ENCODE results near the gene FAF2.
"Not testable (repeated sequence)": the region's sequence is repeated elsewhere in the genome, so short reads cannot be mapped to it uniquely, and the experiment has no call there.

The FAF2 gene

GRCh38 chr5:176420086-176420485 is 28.1 kb upstream of the FAF2 start:
- no peak for DNase-seq

GRCh38 chr5:176420972-176421544 is 27.1 kb upstream of the FAF2 start:
- DNase-seq: no peak

- DNase-seq: no peak
Observed at GRCh38 chr5:176424181-176424580, 24.0 kb upstream of the FAF2 start.

- no peak for DNase-seq
Observed at GRCh38 chr5:176425138-176425537, 23.0 kb upstream of the FAF2 start.

DNA sequence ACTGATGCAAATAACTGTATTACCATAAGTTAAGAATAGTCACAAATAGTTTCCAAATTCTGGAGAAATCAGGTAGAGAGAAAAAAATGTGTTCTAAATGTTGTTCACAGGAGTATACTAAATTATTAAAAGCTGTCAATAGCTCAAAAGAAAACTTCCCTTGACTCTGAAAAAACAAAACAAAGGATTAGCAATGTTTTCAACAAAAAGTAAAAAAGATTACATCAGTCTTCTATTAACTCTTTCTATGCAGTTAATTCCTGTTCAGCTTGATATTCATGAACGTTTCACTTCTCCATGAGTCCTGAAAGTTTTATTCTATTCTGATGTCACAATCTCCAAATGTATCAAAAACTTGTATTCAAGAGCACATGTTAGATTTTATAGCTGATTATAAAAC is 22.4 kb upstream of the FAF2 start:
- no peak for DNase-seq

GRCh38 chr5:176426876-176427275 is 21.3 kb upstream of the FAF2 start:
- no peak for DNase-seq

GRCh38 chr5:176427971-176428370 is 20.2 kb upstream of the FAF2 start:
- DNase-seq: no peak

DNA sequence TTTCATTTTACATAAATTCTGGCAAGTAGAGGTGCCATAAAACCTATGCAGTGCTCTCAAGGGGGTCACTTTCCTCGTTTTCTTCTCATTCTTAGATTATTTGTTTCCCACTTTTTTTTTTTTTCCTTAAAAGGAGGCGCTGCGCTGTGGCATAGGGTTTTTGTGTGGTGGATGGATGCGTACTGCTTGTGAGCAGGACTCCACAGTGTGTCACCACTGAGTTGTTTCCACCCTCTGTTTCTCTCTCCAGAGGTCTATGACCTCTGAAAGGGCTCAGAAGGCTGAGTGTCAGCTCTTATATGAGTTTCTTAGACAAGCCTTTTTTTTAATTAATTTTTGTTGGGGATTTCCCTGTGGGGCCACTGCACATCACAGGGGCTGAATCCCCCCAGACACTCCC is 18.2 kb upstream of the FAF2 start:
- no peak for DNase-seq

- DNase-seq: no peak
Observed at GRCh38 chr5:176432707-176433106, 15.5 kb upstream of the FAF2 start.

DNA sequence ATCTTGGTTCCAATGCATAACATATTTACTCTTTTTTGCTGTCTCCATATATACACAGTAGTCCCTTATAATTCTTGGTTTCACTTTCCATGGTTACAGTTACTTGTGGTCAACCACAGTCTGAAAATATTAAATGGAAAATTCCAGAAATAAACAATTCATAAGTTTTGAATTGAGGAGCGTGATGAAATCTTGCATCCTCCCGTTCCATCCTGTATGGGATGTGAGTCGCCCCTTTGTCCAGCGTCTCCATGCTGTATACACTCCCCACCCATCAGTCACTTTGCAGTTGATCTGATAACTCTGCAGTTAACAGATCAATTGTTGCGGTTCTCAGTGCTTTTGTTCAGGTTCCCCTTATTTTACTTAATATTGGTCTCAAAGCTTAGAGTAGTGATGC is 11.5 kb upstream of the FAF2 start:
- no peak for DNase-seq

- DNase-seq: no peak
Observed at GRCh38 chr5:176438959-176439757, 9.0 kb upstream of the FAF2 start.

DNA sequence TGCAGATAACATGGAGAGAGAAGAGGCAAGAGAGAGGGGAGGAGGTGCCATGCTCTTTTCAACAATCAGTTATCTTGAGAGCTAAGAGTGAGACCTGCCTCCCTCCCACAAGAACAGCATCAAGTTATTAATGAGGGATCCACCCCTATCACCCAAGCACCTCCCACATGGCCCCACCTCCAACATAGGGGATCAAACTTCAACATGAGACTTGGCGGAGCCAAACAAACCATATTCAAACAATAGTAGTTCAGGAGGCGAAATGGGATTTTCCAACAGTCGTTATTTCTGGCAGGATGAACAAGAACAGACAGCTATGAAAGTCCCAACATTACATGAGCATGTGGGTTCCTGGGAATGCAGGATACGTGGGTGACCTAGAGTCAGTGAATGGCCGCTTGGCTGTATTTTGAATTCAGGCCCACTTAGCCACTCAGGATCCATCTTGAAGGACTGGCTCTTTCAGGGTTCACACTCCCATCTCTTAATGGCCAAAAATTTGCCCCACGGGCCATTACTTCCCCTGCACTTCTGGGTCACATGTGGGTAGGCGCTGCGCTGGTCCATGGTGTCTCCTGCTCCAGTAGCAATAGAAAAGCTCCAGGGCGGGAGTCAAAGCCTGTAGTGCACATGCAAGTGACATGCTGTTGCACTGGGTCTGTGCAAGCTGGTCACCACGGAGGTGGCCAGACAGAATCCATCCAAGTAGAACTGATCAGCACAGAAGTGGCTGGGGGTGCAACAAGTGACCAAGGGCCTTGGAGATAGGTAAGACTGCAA is 7.1 kb upstream of the FAF2 start:
- no peak for DNase-seq

GRCh38 chr5:176441921-176442323 is 6.3 kb upstream of the FAF2 start:
- no peak for DNase-seq

DNA sequence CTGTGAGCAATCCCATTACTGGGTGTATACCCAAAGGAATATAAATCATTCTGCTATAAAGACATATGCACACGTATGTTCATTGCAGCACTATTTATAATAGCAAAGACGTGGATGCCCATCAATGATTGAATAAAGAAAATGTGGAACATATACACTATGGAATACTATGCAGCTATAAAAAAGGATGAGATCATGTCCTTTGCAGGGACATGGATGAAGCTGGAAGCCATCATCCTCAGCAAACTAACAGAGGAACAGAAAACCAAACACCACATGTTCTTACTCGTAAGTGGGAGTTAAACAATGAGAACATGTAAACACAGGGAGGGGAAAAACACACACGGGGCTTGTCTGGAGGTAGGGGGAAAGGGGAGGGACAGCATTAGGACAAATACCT is 5.3 kb upstream of the FAF2 start:
- DNase-seq: not testable (repeated sequence)

GRCh38 chr5:176444742-176445141 is 3.4 kb upstream of the FAF2 start:
- no peak for DNase-seq

DNA sequence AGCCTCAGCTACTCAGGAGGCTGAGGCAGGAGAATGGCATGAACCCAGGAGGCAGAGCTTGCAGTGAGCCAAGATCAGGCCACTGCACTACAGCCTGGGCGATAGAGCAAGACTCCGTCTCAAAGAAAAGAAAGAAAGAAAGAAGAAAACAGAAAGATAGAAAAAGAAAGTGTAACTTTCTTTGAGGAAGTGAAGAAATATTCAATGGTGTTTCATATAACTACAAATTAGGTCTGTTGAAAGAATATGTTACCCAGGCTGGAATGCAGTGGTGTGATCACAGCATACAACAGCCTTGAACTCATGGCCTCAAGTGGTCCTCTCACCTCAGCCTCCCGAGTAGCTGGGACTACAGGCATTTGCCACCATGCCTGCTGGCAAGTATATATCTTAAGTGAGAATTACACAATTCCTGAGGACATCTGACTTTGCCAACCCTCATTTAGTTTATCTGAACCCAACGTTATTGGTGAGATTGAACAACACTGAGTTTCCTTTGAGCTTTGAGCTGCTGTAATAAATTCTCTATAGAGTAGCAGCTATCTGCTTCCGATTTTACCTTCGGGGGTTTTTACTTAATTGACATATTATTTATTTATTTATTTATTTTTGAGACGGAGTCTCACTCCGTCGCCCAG is 2.0 kb upstream of the FAF2 start:
- DNase-seq: no peak

DNA sequence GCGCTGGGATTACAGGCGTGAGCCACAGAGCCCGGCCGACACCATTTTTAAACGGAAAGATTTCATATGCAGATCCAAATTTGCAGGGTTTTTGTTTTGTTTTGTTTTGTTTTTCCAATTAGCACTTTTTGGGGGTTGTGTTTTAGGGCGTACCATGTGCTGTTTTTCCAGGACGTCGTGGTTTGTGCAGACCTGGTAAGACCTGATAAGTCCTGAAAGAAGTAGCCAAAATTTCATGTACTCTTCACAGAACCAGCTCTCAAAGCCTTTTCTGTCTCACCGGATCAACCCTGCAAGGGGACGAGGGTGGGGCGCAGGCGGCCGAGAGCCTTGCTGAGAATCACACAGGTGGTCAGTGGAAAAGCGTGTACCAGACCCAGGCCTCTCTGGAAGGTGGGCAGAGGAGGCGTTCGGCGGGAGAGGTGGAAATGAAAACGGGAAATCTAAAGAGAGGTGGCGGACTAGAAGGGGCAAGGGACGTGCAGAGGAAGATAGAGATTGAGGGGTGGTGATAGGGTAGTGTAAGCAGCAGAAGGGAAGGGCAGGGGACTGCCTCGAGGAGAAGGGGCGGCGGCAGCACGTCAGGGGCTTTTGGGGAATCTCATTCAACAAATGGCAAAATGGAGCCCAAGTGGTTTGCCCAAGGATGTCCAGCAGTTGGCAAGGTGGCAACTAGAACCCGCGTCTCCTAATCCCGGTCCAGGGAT is 1.1 kb upstream of the FAF2 start:
- no peak for DNase-seq

DNA sequence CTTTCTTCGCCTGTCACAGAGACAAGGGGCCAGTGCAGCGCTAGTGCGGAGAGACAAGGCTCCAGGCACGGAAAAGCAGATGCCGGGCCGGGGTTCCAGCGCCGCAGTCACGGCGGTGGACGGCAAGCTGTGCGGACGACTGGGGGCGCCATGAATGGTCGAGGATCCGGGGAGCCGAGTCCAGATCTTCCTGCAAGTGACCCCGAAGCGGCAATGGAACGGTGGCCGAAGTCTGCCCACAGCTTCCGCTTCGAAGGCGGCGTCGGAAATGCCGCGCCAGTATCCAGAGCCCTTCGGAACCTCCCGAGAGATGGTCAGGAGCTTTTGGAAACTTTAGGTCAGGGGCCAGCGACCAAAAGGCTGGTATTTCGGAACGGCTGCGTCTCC is 601 bp upstream of the FAF2 start:
- DNase-seq: no peak

DNA sequence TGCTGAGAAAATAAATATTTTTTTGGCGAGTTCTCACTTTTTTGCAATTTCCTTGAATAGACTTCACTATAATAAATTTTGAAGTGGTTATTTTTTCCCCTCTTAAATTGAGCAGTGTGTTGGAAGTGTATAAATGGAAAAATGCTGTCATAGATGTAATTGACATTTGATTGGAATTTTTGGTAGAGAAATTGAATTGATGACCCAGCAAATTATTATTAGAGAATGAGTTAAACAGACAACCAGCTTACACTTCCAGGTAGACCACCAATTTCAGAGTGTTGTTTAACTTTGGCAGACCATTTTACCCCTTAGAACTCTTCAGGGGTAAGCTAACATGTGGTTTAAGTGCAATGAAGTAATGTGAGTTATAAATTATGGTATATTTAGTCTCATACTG is 1.9 kb downstream of the FAF2 start:
- DNase-seq: no peak

DNA sequence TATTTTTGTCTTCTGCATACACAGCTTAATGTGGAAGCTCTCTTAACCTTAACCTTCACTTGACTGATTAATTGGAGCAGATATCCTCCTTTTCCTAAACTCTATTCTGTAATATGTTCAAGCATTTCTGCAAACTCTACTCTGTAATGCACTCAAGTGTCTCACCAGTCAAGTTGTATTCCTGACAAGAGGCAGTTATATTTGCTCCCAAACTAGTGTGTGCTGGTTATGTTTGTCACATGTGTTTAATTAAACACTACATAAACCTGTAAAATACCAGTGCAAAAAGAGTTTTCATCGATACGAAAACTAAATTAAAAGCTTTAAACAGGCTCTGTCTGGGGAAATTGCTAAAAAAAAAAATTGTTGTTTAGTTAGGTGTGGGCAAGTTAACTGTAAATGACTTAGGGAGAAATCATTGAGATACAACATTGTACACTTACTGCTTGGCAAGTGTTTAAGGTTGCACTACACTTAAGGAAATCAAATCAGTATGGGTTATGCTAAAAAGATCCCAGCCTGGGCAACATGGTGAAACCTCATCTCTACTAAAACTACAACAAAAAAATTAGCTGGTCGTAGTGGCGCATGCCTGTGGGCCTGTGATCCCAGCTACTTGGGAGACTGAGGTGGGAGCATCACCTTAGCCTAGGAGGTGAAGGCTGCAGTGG is 6.7 kb downstream of the FAF2 start:
- DNase-seq: no peak

DNA sequence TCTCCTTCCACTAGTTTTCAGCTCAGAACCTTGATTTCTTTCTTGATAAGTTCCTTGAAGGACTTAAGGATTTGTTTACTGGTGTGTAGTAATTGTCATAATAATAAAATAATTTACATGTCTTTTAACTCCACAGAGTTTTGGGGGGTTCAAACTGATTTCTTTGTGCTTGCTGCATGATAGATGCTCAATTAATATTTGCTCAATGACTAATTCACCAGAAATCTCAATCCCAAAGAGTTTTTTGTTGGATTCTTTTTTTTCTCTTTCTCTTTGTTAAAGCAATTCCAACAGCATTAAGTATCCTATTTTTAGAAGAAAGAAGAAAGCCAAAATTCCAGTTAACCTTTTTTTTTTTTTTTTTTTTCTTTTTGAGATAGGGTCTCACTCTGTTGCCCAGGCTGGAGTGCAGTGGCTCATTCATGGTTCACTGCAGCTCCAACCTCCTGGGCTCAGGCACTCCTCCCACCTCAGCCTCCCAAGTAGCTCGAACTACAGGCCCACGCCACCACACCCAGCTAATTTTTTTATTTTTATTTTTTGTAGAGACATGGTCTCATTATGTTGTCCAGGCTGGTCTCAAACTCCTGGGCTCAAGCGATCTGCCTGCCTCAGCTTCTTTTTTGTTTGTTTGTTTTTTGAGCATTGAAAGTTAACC is 10.8 kb downstream of the FAF2 start:
- DNase-seq: no peak

GRCh38 chr5:176461349-176461748 is 13.2 kb downstream of the FAF2 start:
- no peak for DNase-seq

All from NCI-H1694 treated with DMSO at 0.1 percent for 48 hours (cell line).